GM21529 (cell line): ENCODE data around the gene CYP3A5.
"Not testable (repeated sequence)": the region's sequence is repeated elsewhere in the genome, so short reads cannot be mapped to it uniquely, and the experiment has no call there.

Experiments
- ATAC-seq: cut with Tn5 transposase; IDR thresholded peaks from one replicate; pipeline ENCODE4 v1.9.1; 2021; ENCODE audit not compliant: unreplicated experiment

Gene CYP3A5

GRCh38 chr7:99685871-99686608 lies 6.2 kb upstream of the CYP3A5 start:
- ATAC-seq: not testable (repeated sequence)

DNA sequence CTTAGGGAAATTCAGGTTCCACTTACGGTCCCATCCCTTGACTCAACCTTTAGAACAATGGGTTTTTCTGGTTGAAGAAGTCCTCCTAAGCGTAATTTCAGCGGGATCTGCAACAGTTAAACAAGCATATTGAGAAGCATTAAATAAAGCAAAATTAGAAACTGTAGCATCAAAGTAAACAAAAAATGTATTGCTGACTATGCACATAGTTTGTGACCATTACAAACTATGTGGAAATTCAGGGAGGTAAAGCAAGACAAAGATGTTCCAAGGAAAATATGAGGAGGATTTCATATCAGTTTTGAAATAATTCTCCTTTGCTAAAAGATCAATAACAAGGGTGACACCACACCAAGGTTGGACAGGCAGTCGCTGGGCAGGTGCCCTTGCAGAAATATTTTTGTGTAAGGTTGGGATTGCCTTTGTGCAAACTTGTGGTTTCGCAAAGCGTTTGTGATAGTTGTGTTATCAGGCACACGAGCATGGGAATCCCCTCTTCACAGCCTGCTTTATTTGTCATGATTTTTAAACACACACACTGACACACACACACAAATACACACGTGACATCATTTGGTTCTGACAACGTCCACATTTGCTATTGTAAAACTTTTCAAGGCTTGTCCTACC lies 5.4 kb upstream of the CYP3A5 start:
- no peak for ATAC-seq

DNA sequence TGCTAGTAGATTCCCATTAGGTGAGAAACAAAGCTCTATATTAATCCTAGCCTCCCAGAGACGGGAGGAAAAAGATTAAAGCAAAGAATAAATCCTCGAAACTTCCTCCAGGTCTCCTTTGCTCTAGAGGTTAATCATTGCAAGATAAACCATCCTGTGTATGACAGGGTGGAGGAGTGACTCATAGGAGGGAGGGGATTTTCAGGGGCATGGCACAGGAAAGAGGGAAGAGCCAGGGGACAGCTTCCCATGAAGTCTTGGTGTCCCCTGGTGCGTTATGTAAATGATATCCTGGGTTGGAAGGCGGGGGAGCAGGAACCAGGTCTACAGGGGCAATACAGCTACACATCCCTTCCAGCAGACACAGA lies 780 bp downstream of the CYP3A5 start:
- ATAC-seq: no peak

GRCh38 chr7:99677648-99678045 lies 2.1 kb downstream of the CYP3A5 start:
- ATAC-seq: no peak

DNA sequence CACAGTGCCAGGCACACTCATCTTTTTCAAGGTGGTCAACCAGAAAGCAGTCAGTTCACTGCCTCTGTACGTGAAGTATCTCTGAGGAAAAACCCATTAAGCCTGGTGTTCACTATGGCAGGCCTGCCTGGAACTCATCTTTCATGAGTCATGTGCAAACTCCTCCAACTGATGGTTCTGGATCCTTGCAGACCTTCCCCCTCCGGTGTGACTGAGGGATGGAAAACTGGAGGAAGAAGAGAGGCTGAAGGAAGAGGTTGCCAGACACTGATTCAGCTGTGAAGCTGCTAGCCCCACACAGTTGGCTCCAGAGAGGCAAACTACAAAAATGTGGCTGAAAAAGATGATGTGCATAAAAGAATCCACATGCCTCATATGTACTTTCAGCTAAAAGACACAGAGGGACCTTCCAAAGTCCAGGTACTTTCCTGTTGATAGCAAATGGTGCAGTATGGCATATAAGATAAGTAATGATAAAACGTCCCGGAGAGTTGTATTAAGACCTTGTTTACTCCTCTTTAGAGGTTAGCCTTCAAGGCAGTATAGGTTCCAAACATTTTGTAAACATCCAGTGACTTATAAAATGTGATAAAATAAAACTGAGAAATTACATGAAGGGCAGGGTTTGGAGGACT lies 2.7 kb downstream of the CYP3A5 start:
- no peak for ATAC-seq

DNA sequence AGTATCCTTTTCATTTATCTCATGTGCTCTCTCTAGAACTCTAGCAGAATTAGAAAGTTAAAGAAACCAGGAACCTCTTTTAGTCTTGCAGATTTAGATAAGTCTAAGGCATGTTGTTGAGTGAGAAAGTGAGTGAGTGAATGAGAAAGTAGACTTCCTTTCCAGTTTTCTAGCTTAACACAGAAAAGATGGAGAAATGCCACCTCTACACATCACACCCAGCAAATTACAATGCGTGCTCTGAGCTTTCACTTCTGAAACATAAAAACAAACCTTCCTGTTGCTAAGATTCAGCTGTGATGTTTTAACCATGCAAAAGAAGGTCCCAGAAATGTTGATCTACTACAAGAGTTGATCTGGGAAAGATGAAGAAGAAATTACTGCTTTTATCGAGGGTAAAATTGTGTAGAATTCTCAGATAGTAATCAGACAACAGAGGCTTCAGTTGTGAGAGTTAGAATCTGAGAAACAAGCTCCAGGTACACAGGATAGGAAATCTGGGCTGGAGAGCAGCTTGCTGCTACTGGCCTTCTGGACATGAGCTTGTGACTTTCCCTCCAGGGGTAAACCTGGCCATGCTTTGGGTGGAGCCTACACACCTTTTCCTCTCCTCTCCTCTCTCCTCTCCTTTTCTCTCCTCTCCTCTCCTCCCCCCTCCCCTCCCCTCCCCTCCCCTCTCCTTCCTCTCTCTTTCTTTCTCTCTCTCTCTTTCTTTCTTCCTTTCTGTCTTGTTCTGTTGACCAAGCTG lies 4.6 kb downstream of the CYP3A5 start:
- ATAC-seq: no peak

GRCh38 chr7:99672573-99672972 lies 7.2 kb downstream of the CYP3A5 start:
- ATAC-seq: no peak

DNA sequence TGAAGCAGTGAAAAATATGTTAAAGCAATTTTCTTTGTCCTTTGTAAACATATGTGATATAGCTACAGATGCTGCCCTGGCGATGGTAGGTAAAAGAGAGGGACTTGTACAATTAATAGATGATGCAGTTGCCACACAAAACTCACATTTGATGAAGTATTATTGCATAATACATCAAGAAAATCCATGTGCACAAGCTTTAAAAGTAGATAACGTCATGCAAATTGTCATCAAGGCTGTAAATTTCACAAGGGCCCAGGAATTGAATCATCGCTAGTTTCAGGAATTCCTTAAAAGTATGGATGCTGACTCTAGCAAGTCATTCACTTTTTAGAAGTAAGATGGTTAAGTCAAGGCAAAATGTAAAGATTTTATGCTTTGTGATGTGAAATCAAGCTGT lies 10.0 kb downstream of the CYP3A5 start:
- no peak for ATAC-seq

DNA sequence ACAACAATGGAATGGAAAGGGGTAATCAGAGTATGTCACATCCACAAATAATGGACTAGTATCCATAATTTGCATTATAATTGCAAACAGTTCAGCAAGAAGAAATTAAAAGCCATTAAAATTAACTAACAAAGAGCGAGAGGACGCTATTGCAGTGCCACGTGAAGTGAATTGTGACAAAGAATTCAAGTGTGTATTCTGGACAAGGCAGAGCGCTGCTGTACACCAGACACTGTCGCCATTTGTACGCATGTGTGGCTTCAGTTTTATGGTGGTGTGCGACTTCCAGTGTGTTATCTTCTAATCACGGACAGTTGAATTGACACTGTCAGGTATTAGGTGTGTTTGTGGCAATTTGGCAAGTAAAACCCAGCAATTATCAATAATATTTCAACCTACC lies 11.3 kb downstream of the CYP3A5 start:
- ATAC-seq: no peak

DNA sequence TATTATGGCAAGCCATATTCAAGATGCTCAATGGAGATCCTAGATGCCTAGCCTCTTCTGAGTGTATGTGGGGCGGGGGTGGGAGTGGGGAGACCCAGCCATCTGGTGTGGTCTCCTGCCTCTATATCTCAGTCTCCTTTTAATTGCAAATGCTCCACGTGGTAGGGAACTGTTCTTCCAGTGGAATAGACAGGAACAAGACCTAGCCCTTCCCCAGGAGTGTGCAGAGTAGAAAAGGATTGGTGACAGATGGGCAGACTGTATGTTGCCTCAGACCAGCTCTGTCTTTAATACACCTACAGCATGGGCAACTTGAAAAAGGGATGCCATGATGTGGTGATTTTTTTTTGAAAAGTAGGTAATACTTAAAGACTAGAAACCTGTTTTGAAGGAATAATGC lies 12.6 kb downstream of the CYP3A5 start:
- no peak for ATAC-seq

DNA sequence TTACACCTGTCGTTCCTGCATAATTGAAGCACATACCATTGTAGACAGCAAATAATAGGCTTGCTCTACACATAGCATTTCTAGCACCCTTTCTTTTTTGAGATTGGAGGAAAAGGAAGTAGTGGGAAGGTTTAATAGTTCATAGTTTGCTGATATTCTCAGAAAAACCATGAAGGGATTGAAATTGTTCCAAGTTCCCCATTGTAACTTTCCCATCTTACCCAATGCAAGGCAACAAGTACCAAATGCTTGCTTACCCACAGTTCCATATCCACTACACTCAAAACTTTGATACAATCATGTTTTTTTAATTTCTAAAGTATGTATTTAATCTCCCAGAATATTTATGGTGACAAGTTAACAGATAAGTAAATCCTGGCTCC lies 13.8 kb downstream of the CYP3A5 start:
- no peak for ATAC-seq

- ATAC-seq: no peak
Measured at GRCh38 chr7:99665312-99666012, 14.3 kb downstream of the CYP3A5 start.

GRCh38 chr7:99657879-99658278 lies 21.9 kb downstream of the CYP3A5 start:
- ATAC-seq: not testable (repeated sequence)

DNA sequence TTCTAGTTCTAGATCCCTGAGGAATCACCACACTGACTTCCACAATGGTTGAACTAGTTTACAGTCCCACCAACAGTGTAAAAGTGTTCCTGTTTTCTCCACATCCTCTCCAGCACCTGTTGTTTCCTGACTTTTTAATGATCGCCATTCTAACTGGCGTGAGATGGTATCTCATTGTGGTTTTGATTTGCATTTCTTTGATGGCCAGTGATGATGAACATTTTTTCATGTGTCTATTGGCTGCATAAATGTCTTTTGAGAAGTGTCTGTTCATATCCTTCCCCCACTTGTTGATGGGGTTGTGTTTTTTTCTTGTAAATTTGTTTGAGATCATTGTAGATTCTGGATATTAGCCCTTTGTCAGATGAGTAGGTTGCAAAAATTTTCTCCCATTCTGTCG lies 25.2 kb downstream of the CYP3A5 start:
- not testable (repeated sequence) for ATAC-seq

DNA sequence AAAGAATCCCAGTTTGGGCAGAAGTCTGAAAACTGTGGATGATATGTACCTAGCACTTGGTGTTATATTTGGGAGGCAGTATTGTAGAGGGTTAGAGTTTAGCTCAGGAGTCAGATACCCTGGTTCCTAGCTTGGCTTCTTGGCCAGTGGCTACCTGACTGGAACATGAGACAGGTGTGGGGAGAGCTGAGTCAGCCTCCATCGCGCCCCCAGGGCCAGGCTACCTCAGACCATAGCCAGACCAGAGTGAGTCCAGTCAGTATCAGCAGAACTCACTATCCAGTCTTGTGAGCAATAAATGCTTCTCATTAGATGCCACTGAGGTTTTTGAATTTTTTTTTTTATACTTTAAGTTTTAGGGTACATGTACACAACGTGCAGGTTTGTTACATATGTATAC lies 26.0 kb downstream of the CYP3A5 start:
- no peak for ATAC-seq

- ATAC-seq: not testable (repeated sequence)
Measured at GRCh38 chr7:99653269-99653668, 26.5 kb downstream of the CYP3A5 start.

DNA sequence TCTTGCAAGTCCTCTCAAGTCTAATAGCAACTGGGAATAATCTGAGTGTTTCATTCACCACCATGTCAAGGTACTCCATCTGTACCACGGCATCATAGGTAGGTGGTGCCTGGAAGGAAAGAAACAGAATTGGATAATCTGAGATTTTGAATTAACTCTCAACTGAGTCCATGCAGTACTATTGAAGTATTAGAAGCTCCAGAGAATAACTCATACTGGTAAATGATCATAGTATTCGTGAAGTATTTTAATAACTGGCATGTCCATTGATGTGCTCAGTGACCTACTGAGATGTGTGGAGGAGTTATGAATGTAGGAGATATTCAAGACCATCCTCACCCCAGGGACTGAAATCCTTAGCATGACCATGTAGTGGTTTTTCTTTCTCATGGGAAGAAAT lies 27.1 kb downstream of the CYP3A5 start:
- no peak for ATAC-seq

DNA sequence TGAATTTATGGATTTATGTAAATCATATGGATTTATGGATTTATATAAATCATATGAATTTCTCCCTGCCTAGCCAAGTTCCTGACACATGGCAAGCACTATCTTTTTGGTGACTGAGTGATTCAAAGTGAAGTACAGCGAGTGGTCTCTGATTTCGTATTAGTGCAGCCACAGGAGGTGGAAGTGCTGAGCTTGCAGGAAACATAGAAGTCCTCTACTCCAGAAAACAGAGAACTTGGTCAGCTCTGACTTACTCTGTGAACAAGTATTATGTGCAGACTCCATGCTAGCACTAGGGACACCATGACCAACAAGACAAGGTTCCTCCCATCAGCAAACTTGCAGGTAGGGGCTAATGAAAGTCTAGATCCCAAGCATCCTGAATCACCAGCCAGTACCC lies 28.5 kb downstream of the CYP3A5 start:
- ATAC-seq: no peak

GRCh38 chr7:99648843-99649242 lies 31.0 kb downstream of the CYP3A5 start:
- no peak for ATAC-seq

- no peak for ATAC-seq
Measured at GRCh38 chr7:99645590-99645989, 34.2 kb downstream of the CYP3A5 start.

DNA sequence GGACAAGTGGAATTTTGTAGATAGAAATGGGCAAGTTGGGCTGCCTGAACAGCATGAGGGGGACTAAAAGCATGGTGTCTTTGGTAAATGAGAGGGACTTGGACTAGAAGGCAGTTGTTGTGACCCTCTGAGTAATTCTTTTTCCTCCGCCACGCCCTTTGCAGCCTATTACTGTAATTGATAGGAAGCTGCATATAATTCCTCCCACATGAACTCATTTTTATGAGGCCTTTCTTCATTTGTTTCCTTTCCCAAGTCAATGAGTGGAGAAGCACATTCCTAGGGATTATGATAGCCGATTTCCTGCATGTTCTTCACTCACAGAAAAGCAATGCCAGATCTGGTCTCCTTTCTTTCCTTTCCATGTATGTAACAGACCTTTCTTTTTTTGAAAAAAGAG lies 35.4 kb downstream of the CYP3A5 start:
- no peak for ATAC-seq
